Epithelial cell of proximal tubule (primary cell): Measurements from ENCODE around the gene RERE. TPM values are rescaled to one million over a fixed set of nuclear protein-coding genes. Genes with fewer than 3 reads are reported as not detected.

Experiments
- DNase-seq: peaks from one replicate; pipeline ENCODE4 v3.0.0-alpha.2; 2011; ENCODE audit warnings: low read depth
- H3K4me3 ChIP-seq: 2 replicates; pipeline ENCODE4 v1.5.1; 2011; ENCODE audit warnings: low read depth, mild to moderate bottlenecking, low read length
- total RNA-seq: library from RNA; depleted of rRNA; stranded (reverse); fragments of >200 nt; gene quantifications from 2 replicates; pipeline ENCODE4 v1.2.3, GENCODE V29; 2015
- TF ChIP-seq, protein P1 (sequence below): conservative IDR thresholded peaks from 2 replicates; pipeline ENCODE4 v1.5.1; 2012; ENCODE audit warnings: low read depth, mild to moderate bottlenecking, low read length

The RERE gene
- total RNA-seq, 1 donor from 2014 or later: 18.0 TPM

DNA sequence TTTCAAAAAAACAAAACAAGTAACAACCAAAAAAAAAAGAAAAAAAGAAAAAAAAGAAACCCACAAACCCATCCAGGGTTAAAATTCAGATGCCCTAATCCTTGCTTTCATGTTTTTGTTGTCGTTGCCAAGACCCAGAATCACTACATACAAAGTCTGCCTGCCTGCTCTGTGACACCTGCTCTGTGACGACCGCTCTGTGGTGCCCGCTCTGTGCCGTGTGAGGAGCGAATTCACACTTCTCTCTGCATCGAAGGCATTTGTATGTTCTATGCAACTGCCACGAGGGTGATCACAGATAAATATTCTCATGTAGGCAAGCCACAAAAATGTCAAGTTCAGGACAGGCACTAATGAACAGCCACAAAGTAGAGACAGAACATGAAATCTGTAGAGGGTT is 321.0 kb downstream of the RERE start:
- TF ChIP-seq, protein P1, sequence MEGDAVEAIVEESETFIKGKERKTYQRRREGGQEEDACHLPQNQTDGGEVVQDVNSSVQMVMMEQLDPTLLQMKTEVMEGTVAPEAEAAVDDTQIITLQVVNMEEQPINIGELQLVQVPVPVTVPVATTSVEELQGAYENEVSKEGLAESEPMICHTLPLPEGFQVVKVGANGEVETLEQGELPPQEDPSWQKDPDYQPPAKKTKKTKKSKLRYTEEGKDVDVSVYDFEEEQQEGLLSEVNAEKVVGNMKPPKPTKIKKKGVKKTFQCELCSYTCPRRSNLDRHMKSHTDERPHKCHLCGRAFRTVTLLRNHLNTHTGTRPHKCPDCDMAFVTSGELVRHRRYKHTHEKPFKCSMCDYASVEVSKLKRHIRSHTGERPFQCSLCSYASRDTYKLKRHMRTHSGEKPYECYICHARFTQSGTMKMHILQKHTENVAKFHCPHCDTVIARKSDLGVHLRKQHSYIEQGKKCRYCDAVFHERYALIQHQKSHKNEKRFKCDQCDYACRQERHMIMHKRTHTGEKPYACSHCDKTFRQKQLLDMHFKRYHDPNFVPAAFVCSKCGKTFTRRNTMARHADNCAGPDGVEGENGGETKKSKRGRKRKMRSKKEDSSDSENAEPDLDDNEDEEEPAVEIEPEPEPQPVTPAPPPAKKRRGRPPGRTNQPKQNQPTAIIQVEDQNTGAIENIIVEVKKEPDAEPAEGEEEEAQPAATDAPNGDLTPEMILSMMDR: no peak
- DNase-seq: no peak
- H3K4me3 ChIP-seq: no peak overlapping the region

DNA sequence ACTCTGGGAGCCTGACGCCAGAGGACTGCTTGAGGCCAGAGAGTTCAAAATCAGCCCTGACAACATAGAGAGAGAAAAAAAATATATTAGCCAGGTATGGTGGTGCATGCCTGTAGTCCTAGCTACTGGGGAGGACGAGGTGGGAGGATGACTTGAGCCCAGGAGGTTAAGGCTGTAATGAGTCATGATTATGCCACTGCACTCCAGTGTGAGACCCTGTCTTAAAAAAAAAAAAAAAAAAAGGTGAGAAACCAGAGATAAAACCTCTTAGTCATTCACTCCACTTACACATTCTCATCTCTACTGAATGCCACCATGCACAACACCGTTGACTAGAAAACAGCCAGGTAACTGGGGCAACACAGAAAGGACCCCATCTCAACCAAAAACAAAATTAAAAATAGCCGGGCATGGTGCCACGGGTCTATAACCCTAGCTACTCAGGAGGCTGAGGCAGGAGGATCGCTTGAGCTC is 321.5 kb downstream of the RERE start:
- no peak overlapping the region for H3K4me3 ChIP-seq
- TF ChIP-seq, protein P1: no peak
- no peak for DNase-seq

DNA sequence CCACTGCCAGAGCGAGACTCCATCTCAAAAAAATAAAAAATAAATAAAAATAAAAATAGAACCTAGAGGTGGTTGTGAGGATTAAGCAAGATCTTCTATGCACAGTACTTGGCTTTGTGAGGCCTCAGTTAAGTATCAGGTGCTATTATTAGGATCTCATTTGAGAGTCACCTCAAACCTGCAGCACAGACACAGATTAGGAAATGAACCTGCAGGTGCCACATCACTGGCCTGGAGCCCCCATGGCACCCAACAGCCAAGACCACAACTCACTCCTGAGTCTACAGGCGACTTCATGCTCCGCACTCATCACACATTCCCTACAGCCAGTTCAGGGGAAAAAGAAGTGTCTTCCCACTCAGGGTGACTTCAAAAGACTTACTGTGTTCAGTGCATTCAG is 322.8 kb downstream of the RERE start:
- H3K4me3 ChIP-seq: no peak overlapping the region
- TF ChIP-seq, protein P1: no peak
- DNase-seq: no peak

DNA sequence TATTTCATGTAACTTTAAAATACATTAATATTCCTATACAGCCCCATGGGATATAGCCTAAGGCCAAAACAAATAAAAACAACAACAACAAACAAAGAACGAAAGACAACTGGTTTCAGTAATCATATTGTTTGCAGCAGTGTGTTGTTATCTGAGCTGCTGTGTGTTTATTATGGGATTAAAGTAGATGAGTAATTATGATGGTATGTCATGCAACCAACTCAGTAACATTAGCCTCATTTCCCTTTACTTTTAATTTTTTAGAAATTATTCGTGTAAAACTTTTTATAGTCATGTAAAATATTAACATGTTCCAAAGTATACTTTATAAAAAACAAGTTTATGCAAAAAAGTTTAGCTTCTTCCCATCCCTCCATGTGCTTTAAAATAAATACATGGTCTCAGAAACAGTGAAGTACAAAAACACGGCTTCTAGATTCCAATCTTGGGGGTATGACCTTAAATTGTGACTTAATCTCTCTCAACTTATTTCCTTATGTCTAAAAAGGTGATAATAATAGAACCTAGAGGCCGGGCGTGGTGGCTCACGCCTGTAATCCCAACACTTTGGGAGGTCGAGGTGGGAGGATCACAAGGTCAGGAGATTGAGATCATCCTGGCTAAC is 323.4 kb downstream of the RERE start:
- no peak overlapping the region for H3K4me3 ChIP-seq
- DNase-seq: no peak
- TF ChIP-seq, protein P1: no peak

DNA sequence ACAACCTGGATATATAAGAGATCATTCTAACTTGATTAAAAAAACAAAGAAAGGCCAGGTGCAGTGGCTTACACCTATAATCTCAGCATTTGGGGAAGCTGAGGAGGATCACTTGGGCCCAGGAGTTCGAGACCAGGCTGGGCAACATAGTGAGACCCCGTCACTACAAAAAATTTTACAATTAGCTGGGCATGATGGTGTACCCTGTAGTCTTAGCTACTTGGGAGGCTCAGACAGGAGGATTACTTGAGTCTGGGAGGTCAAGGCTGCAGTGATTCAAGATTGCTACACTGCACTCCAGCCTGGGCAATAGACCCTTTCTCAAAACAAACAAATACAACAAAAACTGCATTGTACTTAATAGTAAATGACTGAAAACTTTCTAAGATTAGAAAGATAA is 330.2 kb downstream of the RERE start:
- no peak for DNase-seq
- TF ChIP-seq, protein P1: no peak
- H3K4me3 ChIP-seq: no peak overlapping the region

DNA sequence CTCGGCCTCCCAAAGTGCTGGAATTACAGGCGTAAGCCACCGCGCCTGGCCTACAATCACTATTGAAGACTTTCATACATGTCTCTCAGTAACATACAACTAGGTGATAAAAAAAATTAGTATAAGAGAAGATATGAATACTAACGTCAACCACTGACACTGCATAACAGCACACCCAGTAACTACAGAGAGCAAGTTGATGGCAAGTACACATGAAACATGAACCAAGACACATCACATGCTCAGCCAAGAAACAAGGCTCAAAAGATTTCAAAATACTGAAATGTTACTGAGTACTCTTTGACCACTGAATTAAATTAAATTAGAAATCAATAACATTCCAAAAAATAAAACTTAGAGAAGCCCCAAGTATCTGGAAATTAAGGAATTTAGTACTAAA is 331.4 kb downstream of the RERE start:
- DNase-seq: no peak
- no peak overlapping the region for H3K4me3 ChIP-seq
- TF ChIP-seq, protein P1: no peak

DNA sequence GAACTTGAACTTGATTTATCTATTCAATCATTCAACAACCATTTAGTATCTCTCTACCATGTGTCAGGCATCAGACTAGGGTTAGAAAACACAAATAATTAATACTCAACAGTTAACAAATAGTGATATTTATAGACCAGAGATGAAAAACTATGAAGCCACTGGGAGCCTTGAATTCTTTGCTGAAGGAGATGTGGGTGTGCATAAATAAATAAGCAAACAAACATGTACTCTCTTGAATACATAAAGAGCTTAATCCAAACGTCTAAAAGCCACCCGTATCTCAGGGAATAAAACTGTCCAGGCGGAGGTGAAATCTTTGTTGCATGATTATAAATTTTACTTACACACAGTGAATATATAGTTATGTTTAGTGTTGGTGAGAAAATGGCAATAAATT is 333.9 kb downstream of the RERE start:
- TF ChIP-seq, protein P1: no peak
- no peak overlapping the region for H3K4me3 ChIP-seq
- DNase-seq: no peak
